GM13976 (cell line): ENCODE measurements around the gene CEMIP.
A peak's percentile ranks its signal among the peaks of the same experiment; 100 is the strongest.

ENCODE experiments used
- DNase-seq: peaks from one replicate; pipeline ENCODE4 v3.0.0; 2012; ENCODE audit warnings: low spot score
- in situ Hi-C: fragments of 300-500 bp; cut with MboI; formaldehyde crosslinking; loops from one replicate; pipeline ENCODE4 v1.12.0; 2022; ENCODE audit warnings: low sequenced_read_pairs, mixed read lengths, inconsistent platforms; ENCODE audit not compliant: unreplicated experiment
- TF ChIP-seq, protein P1 (sequence below): IDR thresholded peaks from 2 replicates; pipeline ENCODE4 v1.5.1; 2012; ENCODE audit warnings: borderline replicate concordance, mild to moderate bottlenecking; ENCODE audit not compliant: insufficient read depth; ENCODE audit errors: extremely low read depth, missing control alignments, control extremely low read depth

CEMIP gene

DNA sequence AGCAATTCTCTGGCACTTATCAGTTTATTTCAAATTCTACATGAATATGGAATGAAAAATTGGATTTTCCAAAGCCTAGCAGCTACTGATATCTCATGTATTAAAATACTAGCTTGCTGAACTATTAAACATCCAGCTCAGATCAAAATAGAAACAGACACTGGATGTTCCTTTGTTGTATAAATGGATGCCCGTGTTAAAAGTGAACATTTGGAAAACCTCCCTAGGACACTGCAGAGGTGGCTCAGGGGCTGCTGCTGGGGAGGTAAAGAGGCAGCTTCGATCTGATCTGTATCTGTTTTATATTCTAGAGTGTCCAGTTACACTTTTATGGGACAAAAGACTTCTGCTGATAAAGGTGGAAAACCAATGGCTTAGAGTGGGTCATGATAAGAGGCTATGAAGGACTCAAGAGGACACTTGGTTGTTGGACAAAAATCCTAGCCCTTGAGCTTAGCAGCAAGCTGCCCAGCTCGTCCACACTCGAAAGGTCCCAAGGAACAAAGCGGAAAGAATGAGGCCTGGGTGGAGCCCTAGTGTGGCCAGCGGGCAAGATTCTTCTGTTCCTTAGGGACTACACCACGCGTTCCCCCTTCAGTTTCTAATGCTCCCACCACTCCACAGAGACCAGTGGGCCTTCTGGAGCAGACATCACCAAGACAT lies 200.5 kb downstream of the CEMIP start:
- in situ Hi-C loops: loop anchor here (10.0 to 25.0 kb wide), 2 partner anchors 283 to 525 kb away; no protein-coding TSS in a partner anchor

DNA sequence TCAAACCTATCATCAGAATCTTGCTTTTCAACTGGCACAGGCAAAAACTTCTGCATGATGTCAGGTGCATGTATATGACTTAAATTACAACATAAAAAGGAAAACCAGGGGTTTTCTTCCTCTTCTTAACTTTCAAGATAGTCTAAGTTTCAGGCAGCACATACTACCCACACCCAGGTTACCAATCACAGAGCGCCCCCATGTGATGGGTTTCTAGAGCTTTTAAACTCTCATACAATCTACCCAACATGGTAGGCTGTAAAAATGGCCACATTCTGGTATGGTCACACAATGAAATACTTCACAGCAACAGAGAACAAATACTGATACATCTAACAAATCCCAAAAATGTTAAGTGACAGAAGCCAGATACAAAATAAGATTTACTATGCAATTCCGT lies 203.0 kb downstream of the CEMIP start:
- in situ Hi-C loops: loop anchor here (25.0 kb wide), 1 partner anchor 280 kb away; no protein-coding TSS in a partner anchor
- TF ChIP-seq, protein P1, sequence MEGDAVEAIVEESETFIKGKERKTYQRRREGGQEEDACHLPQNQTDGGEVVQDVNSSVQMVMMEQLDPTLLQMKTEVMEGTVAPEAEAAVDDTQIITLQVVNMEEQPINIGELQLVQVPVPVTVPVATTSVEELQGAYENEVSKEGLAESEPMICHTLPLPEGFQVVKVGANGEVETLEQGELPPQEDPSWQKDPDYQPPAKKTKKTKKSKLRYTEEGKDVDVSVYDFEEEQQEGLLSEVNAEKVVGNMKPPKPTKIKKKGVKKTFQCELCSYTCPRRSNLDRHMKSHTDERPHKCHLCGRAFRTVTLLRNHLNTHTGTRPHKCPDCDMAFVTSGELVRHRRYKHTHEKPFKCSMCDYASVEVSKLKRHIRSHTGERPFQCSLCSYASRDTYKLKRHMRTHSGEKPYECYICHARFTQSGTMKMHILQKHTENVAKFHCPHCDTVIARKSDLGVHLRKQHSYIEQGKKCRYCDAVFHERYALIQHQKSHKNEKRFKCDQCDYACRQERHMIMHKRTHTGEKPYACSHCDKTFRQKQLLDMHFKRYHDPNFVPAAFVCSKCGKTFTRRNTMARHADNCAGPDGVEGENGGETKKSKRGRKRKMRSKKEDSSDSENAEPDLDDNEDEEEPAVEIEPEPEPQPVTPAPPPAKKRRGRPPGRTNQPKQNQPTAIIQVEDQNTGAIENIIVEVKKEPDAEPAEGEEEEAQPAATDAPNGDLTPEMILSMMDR: peak; percentile 38
- peak; percentile 59 for DNase-seq

More for the DNA sequence above, 200.5 kb downstream of the CEMIP start:
- TF ChIP-seq, protein P1: no peak
- DNase-seq: no peak

- DNase-seq: no peak
- TF ChIP-seq, protein P1: no peak
- in situ Hi-C loops: loop anchor here (25.0 kb wide), 1 partner anchor 279 kb away; no protein-coding TSS in a partner anchor
These were observed 203.7 kb downstream of the CEMIP start for GRCh38 chr15:80982839-80983238.

- TF ChIP-seq, protein P1: no peak
- in situ Hi-C loops: loop anchor here (25.0 kb wide), 1 partner anchor 277 kb away; no protein-coding TSS in a partner anchor
- no peak for DNase-seq
These were observed 205.7 kb downstream of the CEMIP start for GRCh38 chr15:80984856-80985255.

- DNase-seq: no peak
- TF ChIP-seq, protein P1: no peak
- in situ Hi-C loops: loop anchor here (25.0 kb wide), 1 partner anchor 276 kb away; no protein-coding TSS in a partner anchor
These were observed 206.8 kb downstream of the CEMIP start for GRCh38 chr15:80985981-80986380.

GRCh38 chr15:80986487-80986886 lies 207.3 kb downstream of the CEMIP start:
- TF ChIP-seq, protein P1: no peak
- DNase-seq: no peak
- in situ Hi-C loops: loop anchor here (25.0 kb wide), 1 partner anchor 276 kb away; no protein-coding TSS in a partner anchor
